ENCODE results near the gene MAD2L1.
"Not testable (repeated sequence)": the region's sequence is repeated elsewhere in the genome, so short reads cannot be mapped to it uniquely, and the experiment has no call there.

Gene MAD2L1

DNA sequence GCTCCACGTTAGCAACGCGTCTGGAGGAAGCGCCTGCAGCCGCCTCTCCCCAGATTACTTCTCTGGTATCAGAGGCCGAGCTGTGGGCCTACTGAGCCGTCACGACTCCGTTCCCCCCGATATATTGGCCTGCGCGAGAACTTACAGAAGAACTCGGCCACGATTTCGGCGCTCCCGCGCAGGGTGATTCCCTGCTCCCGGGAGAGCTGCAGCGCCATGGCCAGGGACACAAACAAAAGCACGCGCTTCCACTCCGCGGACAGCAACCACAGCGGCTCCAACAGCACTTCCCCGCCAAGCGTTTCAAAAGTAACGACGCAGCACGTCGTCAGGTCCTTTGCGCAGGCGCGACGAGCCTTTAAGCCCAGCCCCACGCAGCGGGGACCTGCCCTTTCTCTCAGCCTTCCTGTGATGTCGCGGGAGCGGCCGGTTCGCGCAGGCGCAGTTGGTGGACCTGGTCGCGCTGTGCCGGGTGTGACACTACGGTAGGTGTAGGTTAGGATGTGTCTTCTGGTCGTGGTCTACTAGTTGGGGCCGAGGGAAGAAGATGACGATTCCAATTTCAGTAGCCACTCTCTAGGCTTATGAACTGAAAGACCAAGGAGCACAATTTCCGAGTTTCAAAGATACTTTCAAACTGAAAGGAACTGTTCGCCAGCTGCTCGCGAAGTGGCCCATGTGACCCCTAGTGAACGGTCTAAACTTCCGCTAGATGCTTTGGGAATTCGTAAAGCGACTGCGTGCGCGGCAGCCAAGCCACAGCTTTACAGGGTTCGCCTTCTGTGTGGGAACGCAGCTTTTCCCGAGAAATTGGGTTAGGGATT lies at the start of gene MAD2L1:
Gene MAD2L1, minus strand, starts transcription at position 332 of the 824 bp plus-strand sequence. Its CDS starts 114 bp downstream, at position 218.
- peaks cover 34% of the 10 kb centered on the region for H3K36me3 Mint-ChIP-seq
- H3K27ac Mint-ChIP-seq: peak within 1 kb of the TSS; percentile 97
- DNase-seq: peak; percentile 99
- H3K4me3 Mint-ChIP-seq: peak within 1 kb of the TSS; percentile 87
- H3K9me3 Mint-ChIP-seq: no peaks in the 10 kb centered on the region
- CTCF ChIA-PET: no interaction called here
- no peaks in the 10 kb centered on the region for H3K27me3 Mint-ChIP-seq
- H3K4me1 Mint-ChIP-seq: peaks cover 70% of the 10 kb centered on the region

- no peaks in the 10 kb centered on the region for H3K36me3 Mint-ChIP-seq
- DNase-seq: no peak
- H3K27me3 Mint-ChIP-seq: no peaks in the 10 kb centered on the region
- CTCF ChIA-PET: interaction anchor here (1.1 kb wide), 1 partner anchor 62 kb away, joined by 3 read pairs; no protein-coding TSS in a partner anchor
- H3K4me1 Mint-ChIP-seq: no peaks in the 10 kb centered on the region
- no peak overlapping the region for H3K4me3 Mint-ChIP-seq
- peaks cover 1% of the 10 kb centered on the region for H3K9me3 Mint-ChIP-seq
- no peak overlapping the region for H3K27ac Mint-ChIP-seq
These were observed 45.1 kb upstream of the MAD2L1 start for GRCh38 chr4:120111745-120112144.

GRCh38 chr4:120109406-120109805 lies 42.8 kb upstream of the MAD2L1 start:
- Mint-ChIP-seq H3K4me1 (no peaks in the 10 kb centered on the region), H3K36me3 (no peaks in the 10 kb centered on the region), H3K27ac (no peak overlapping the region), H3K27me3 (no peaks in the 10 kb centered on the region), H3K4me3 (no peak overlapping the region), H3K9me3 (no peaks in the 10 kb centered on the region)
- CTCF ChIA-PET: no interaction called here
- DNase-seq: no peak

DNA sequence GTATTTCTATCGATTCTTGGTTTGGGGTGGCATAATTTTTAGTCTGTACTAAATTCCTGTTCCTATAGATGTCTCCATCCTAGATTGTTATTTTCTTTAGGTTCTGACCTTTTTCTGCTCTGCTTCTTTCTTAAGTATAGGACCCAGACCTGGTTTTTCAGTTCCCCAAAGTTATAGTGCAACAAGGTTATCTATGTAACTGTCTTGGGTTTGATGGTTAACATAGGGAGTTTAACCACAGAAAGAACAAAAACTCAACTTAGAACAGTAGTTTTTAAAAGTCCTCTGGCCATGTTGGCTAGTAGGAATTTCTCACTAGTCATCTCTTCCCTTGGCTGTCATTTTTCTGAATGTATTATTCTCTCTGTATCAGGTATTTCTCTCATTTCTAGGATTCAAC lies 38.8 kb upstream of the MAD2L1 start:
- Mint-ChIP-seq H3K9me3 (no peaks in the 10 kb centered on the region), H3K36me3 (no peaks in the 10 kb centered on the region), H3K27me3 (no peaks in the 10 kb centered on the region), H3K4me1 (no peaks in the 10 kb centered on the region), H3K27ac (no peak overlapping the region), H3K4me3 (no peak overlapping the region)
- CTCF ChIA-PET: no interaction called here
- no peak for DNase-seq

DNA sequence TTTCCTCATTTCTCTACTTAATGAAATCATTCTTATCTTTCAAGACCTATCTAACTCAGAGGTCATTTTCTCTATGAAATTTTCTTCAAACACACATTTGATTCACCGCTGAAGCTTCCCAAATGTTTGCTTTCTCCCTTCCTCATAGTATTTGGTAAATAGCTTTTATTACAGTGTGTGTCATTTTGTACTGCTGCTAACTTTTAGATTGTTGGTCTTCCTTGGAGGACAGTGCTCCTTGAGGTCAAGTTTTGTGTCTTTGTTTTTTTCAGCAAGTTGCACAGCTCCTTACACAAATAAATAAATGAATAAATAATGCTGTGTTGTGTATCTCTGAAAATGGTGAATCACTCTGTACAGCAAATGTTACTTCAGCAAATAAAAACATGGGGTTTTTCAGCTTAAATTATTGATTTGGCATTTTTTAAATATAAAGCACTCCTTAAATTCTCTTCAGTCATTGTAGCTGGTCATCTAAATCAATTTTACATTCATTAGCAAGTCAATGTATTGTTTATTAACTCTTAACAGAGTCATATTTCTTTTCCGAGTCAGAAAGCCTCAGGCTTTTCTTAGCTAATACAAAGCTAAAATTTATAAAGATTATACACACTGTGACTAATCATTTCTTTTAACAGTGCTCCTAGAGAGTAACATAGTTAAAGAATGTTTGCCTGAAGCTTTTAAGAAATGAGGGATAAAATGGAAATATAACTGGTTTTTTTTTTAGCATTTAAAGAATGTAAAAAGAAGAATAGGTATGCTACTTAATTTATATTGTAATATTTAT lies 30.1 kb upstream of the MAD2L1 start:
- Mint-ChIP-seq H3K27ac (no peak overlapping the region), H3K36me3 (no peaks in the 10 kb centered on the region), H3K9me3 (no peaks in the 10 kb centered on the region), H3K4me1 (peaks cover 4% of the 10 kb centered on the region), H3K4me3 (no peak overlapping the region), H3K27me3 (no peaks in the 10 kb centered on the region)
- CTCF ChIA-PET: interaction anchor here (0.6 kb wide), 1 partner anchor 41 kb away, joined by 3 read pairs; no protein-coding TSS in a partner anchor
- no peak for DNase-seq

GRCh38 chr4:120088507-120088906 lies 21.9 kb upstream of the MAD2L1 start:
- H3K4me1 Mint-ChIP-seq: peaks cover 12% of the 10 kb centered on the region
- H3K27me3 Mint-ChIP-seq: peaks cover 4% of the 10 kb centered on the region
- H3K27ac Mint-ChIP-seq: no peak overlapping the region
- H3K4me3 Mint-ChIP-seq: no peak overlapping the region
- H3K36me3 Mint-ChIP-seq: no peaks in the 10 kb centered on the region
- no peak for DNase-seq
- no peaks in the 10 kb centered on the region for H3K9me3 Mint-ChIP-seq
- CTCF ChIA-PET: no interaction called here

DNA sequence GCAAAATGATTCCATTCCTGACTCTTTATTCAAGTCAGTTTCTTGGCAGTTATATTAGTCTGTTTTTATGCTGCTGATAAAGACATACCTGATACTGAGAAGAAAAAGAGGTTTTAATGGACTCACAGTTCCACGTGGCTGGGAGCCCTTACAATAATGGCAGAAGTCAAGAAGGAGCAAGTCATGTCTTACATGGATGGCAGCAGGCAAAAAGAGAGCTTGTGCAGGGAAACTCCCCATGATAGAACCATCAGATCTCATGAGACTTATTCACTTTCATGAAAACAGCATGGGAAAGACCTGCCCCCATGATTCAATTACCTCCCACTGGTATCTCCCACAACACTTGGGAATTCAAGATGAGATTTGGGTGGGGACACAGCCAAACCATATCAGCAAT lies 21.4 kb upstream of the MAD2L1 start:
- H3K36me3 Mint-ChIP-seq, CTCF ChIA-PET, H3K4me3 Mint-ChIP-seq, H3K9me3 Mint-ChIP-seq, H3K27ac Mint-ChIP-seq, DNase-seq, H3K27me3 Mint-ChIP-seq: not testable (repeated sequence)
- peaks cover 12% of the 10 kb centered on the region for H3K4me1 Mint-ChIP-seq

- Mint-ChIP-seq H3K27me3 (peaks cover 4% of the 10 kb centered on the region), H3K4me1 (no peaks in the 10 kb centered on the region), H3K9me3 (no peaks in the 10 kb centered on the region), H3K27ac (no peak overlapping the region), H3K4me3 (no peak overlapping the region), H3K36me3 (no peaks in the 10 kb centered on the region)
- CTCF ChIA-PET: no interaction called here
- DNase-seq: no peak
These were observed 19.1 kb upstream of the MAD2L1 start for GRCh38 chr4:120085705-120086104.

GRCh38 chr4:120084327-120084726 lies 17.7 kb upstream of the MAD2L1 start:
- Mint-ChIP-seq H3K27ac (no peak overlapping the region), H3K36me3 (no peaks in the 10 kb centered on the region), H3K27me3 (peaks cover 4% of the 10 kb centered on the region), H3K4me3 (no peak overlapping the region), H3K4me1 (no peaks in the 10 kb centered on the region), H3K9me3 (no peaks in the 10 kb centered on the region)
- DNase-seq: no peak
- CTCF ChIA-PET: no interaction called here

- H3K36me3 Mint-ChIP-seq: no peaks in the 10 kb centered on the region
- CTCF ChIA-PET: no interaction called here
- no peak overlapping the region for H3K27ac Mint-ChIP-seq
- DNase-seq: no peak
- H3K4me1 Mint-ChIP-seq: no peaks in the 10 kb centered on the region
- no peaks in the 10 kb centered on the region for H3K9me3 Mint-ChIP-seq
- no peak overlapping the region for H3K4me3 Mint-ChIP-seq
- H3K27me3 Mint-ChIP-seq: no peaks in the 10 kb centered on the region
These were observed 16.5 kb upstream of the MAD2L1 start for GRCh38 chr4:120083152-120083551.

DNA sequence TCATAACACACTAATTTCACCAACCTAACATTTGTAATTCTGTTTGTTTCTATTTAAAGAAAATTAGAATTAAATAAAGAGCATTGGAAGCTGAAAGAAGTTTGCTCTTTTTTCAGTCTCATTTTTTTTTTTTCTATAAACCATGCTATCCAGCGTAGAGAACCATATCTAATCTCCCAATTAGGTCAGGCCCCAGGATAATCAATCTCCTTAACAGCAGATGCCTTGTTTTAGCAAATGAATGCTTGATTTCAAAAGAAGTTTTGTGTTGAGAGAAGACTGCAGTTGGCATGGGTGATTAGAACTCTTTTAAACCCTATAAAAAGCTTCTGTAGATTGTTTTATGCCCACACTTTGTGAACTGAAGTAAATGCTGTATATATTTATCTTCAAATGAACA lies 15.6 kb upstream of the MAD2L1 start:
- Mint-ChIP-seq H3K27ac (no peak overlapping the region), H3K9me3 (no peaks in the 10 kb centered on the region), H3K4me1 (no peaks in the 10 kb centered on the region), H3K4me3 (no peak overlapping the region), H3K36me3 (no peaks in the 10 kb centered on the region), H3K27me3 (no peaks in the 10 kb centered on the region)
- CTCF ChIA-PET: no interaction called here
- no peak for DNase-seq

- CTCF ChIA-PET: no interaction called here
- H3K4me1 Mint-ChIP-seq: no peaks in the 10 kb centered on the region
- no peak overlapping the region for H3K27ac Mint-ChIP-seq
- no peaks in the 10 kb centered on the region for H3K36me3 Mint-ChIP-seq
- H3K4me3 Mint-ChIP-seq: no peak overlapping the region
- no peaks in the 10 kb centered on the region for H3K27me3 Mint-ChIP-seq
- DNase-seq: no peak
- no peaks in the 10 kb centered on the region for H3K9me3 Mint-ChIP-seq
These were observed 15.1 kb upstream of the MAD2L1 start for GRCh38 chr4:120081726-120082125.

- no peak overlapping the region for H3K4me3 Mint-ChIP-seq
- H3K4me1 Mint-ChIP-seq: no peaks in the 10 kb centered on the region
- CTCF ChIA-PET: no interaction called here
- H3K9me3 Mint-ChIP-seq: no peaks in the 10 kb centered on the region
- no peaks in the 10 kb centered on the region for H3K27me3 Mint-ChIP-seq
- H3K27ac Mint-ChIP-seq: no peak overlapping the region
- DNase-seq: no peak
- H3K36me3 Mint-ChIP-seq: no peaks in the 10 kb centered on the region
These were observed 13.9 kb upstream of the MAD2L1 start for GRCh38 chr4:120080533-120080932.

GRCh38 chr4:120079839-120080520 lies 13.3 kb upstream of the MAD2L1 start:
- Mint-ChIP-seq H3K27ac (no peak overlapping the region), H3K4me3 (no peak overlapping the region), H3K4me1 (no peaks in the 10 kb centered on the region), H3K9me3 (no peaks in the 10 kb centered on the region), H3K27me3 (no peaks in the 10 kb centered on the region), H3K36me3 (no peaks in the 10 kb centered on the region)
- no peak for DNase-seq
- CTCF ChIA-PET: no interaction called here

Data from activated naive CD4-positive, alpha-beta T cell treated with anti-CD3 and anti-CD28 coated beads, Interleukin-2, amount 10 ng/mL, durations not matched to agents 7 days and 5 days (primary cell).